Measurements from ENCODE around the gene NPPA. TPM values are rescaled to one million over a fixed set of nuclear protein-coding genes. Genes with fewer than 3 reads are reported as not detected.
A peak's percentile ranks its signal among the peaks of the same experiment; 100 is the strongest.

NPPA gene
- total and polyA plus RNA-seq, 10 of the 15 experiments (the other 5 are each of a cell fraction or from before 2014, with no cell fraction given): 0.31 to 0.39 TPM; not detected in 8

- intact Hi-C loops (cut with micrococcal nuclease; ENCODE audit: unreplicated experiment) (no loop called here), in situ Hi-C loops (cut with MboI) (no loop called here)
- Histone ChIP-seq H3K4me1 (ENCODE audit: control insufficient read depth, insufficient read depth, low read length) (no peaks in the 10 kb centered on the region; the same call in 1 of the 2 replicates), H3K4me3 (no peak overlapping the region), H4K20me1 (ENCODE audit: control insufficient read depth, insufficient read depth) (no peaks in the 10 kb centered on the region), H3K27me3 (replicated peaks in 1 of 2; ENCODE audit: control insufficient read depth in 2 of 2, insufficient read depth in 2 of 2, low read length in 1 of 2) (no peaks in the 10 kb centered on the region), H3K79me2 (ENCODE audit: control insufficient read depth, insufficient read depth, low read length) (no peaks in the 10 kb centered on the region), H2AFZ (ENCODE audit: control insufficient read depth, low read depth, low read length) (no peak overlapping the region), H3K36me3 (ENCODE audit: control insufficient read depth in 2 of 2, insufficient read depth in 2 of 2, low read length in 1 of 2) (peaks cover 0 to 5% of the 10 kb centered on the region in 2 experiments; a peak in 3 of 4 replicates), H3K27ac (ENCODE audit: control insufficient read depth, insufficient read depth) (no peak overlapping the region), H3K9me3 (replicated peaks; ENCODE audit: control insufficient read depth, insufficient read depth, low read length) (no peaks in the 10 kb centered on the region), H3K4me2 (ENCODE audit: control insufficient read depth, insufficient read depth) (no peak overlapping the region), H3K9ac (ENCODE audit: control insufficient read depth, insufficient read depth, low read length) (no peak overlapping the region)
- ChIA-PET RAD21 (ENCODE audit: unreplicated experiment) (no interaction called here), CTCF (interaction anchor here (3.5 kb wide), 1 partner anchor 9 kb away, joined by 24 read pairs; no protein-coding TSS in a partner anchor), POLR2A (interaction anchor here (0.9 kb wide), 1 partner anchor 10 kb away, joined by 4 read pairs; the partner anchor contains the start of gene CLCN6), SMC1A (ENCODE audit: uncharacterized antibody, unreplicated experiment) (interaction anchor here (1.1 kb wide), 1 partner anchor 11 kb away, joined by 3 read pairs; no protein-coding TSS in a partner anchor)
- DNase-seq (ENCODE audit: low read depth, low spot score): no peak
- no TSS peak for BruUV-seq (replicated peaks)
- peak; percentile 36 for ATAC-seq
- WGBS (ENCODE audit: insufficient coverage, insufficient replicate concordance, low lambda C conversion rate, missing lambda C conversion rate): 96% methylated on average over 15 of the region's 15 CpGs
- no peak for FAIRE-seq
- TF ChIP-seq ZBTB33 (IDR thresholded peaks at IDR 0.05) (no peak), SMARCA5 (IDR thresholded peaks at IDR 0.05) (no peak), EED (IDR thresholded peaks at IDR 0.05; ENCODE audit: low read depth) (no peak), POLR2A (IDR thresholded peaks at IDR 0.05; ENCODE audit: low read depth, low read length) (0 out of 2 replicates have a peak, but pooled peaks have one; percentile 31), IKZF1 (conservative IDR thresholded peaks at IDR 0.05) (0 out of 2 replicates have a peak, but pooled peaks have one; percentile 17), STAT3 (IDR thresholded peaks at IDR 0.05; ENCODE audit: low read depth, low read length) (no peak), BHLHE40 (IDR thresholded peaks at IDR 0.05; ENCODE audit: borderline replicate concordance in 1 of 2, low read depth in 2 of 2, low read length in 1 of 2) (no peak), IRF5 (IDR thresholded peaks at IDR 0.05; ENCODE audit: borderline replicate concordance) (no peak), EGR1 (IDR thresholded peaks at IDR 0.05; ENCODE audit: borderline replicate concordance in 1 of 2, low read depth in 2 of 2, low read length in 2 of 2) (0 out of 3 replicates have a peak, but pooled peaks of 1 of the 2 experiments have one; percentile 48), NFYB (IDR thresholded peaks at IDR 0.05; ENCODE audit: insufficient read depth, low read depth, low read length) (no peak), CHD4 (IDR thresholded peaks at IDR 0.05) (no peak), EZH2 (IDR thresholded peaks at IDR 0.05; ENCODE audit: borderline replicate concordance, control insufficient read depth, low read depth, low read length) (no peak), NRF1 (conservative IDR thresholded peaks at IDR 0.05; ENCODE audit: low read depth, low read length) (no peak), WRNIP1 (IDR thresholded peaks at IDR 0.05; ENCODE audit: borderline replicate concordance, low read depth, low read length) (no peak)
Measured at GRCh38 chr1:11796036-11796828, 51.4 kb downstream of the NPPA start.

All from GM12878 (cell line).